Measurements from ENCODE around the gene COBL. TPM values are rescaled to one million over a fixed set of nuclear protein-coding genes. Genes with fewer than 3 reads are reported as not detected.

COBL gene
- total and polyA plus RNA-seq, 8 donors = 7.4 to 32.0 (median 16.8) TPM

DNA sequence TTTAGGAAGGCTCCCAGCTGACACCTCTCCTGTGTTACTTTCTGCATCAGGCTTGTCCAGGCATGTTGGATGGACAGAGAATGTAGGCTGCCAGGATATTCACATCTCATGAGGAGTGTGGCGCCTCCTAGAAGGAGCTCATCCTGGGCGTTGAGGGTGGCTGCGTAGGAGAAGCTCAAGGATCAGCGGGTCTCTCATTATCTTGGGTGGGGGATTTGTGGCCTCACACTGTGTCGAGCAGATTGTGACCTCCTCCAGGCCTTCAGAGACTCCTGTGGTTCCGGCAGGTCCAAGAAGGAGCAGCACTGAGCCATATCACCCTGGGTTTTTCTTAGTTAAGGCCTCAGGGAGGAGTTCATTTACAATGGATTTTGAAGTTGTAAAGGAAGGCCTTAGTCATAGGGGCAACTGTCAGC lies 8.7 kb upstream of the COBL start:
- Histone ChIP-seq H3K4me1 (peaks cover 5 to 10% (median 8%) of the 10 kb centered on the region in 3 donors), H3K9me3 (no peaks in the 10 kb centered on the region), H3K4me3 (no peak overlapping the region), H3K36me3 (no peaks in the 10 kb centered on the region), H3K27me3 (no peaks in the 10 kb centered on the region), H3K27ac (no peak overlapping the region)
- FAIRE-seq (no peak), DNase-seq (no peak), ATAC-seq (no peak)
- TF ChIP-seq, protein P1, sequence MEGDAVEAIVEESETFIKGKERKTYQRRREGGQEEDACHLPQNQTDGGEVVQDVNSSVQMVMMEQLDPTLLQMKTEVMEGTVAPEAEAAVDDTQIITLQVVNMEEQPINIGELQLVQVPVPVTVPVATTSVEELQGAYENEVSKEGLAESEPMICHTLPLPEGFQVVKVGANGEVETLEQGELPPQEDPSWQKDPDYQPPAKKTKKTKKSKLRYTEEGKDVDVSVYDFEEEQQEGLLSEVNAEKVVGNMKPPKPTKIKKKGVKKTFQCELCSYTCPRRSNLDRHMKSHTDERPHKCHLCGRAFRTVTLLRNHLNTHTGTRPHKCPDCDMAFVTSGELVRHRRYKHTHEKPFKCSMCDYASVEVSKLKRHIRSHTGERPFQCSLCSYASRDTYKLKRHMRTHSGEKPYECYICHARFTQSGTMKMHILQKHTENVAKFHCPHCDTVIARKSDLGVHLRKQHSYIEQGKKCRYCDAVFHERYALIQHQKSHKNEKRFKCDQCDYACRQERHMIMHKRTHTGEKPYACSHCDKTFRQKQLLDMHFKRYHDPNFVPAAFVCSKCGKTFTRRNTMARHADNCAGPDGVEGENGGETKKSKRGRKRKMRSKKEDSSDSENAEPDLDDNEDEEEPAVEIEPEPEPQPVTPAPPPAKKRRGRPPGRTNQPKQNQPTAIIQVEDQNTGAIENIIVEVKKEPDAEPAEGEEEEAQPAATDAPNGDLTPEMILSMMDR (IDR thresholded peaks at IDR 0.05) = no peak
- WGBS, 2 donors = 92 to 97% methylated on average over 6 of the region's 6 CpGs
- intact Hi-C loops (cut with DNase I) = no loop called here

DNA sequence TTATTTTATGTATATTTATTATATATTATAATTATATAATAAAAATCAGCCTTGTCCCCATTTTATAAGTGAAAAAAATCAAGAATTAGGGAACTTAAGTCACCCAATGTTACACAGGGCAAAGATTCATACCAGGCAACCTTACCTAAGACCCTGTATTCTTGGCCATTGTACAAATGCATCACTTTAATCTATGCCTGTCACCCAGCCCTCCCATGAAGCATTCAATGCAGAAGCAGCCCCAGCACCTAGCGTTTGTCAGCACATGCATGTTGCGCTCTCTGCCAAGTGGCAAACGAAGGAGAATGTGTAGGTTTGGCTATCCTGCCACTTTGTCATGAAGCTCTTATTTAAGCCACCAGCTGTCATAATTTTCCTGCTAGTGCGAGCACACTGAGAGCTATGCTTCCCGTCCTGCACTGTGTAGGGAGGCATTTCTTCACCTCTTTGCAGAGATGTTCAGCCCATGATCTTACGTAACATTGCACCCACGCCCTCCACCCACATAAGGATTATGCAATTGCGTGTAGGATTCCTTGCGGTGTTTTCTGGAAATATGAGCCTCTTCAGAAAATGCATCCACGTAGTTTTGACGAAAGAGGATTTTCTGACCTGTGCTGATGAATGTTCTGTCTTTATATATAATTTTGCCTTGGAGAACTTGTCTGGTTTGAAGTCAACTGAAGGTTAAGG lies 7.7 kb upstream of the COBL start:
- Histone ChIP-seq H3K36me3 (no peaks in the 10 kb centered on the region), H3K4me1 (peaks cover 5 to 10% (median 7%) of the 10 kb centered on the region in 3 donors), H3K9me3 (no peaks in the 10 kb centered on the region), H3K27ac (no peak overlapping the region), H3K27me3 (no peaks in the 10 kb centered on the region), H3K4me3 (no peak overlapping the region)
- FAIRE-seq = no peak
- WGBS, 2 donors = 89 to 91% methylated on average over 11 of the region's 11 CpGs
- TF ChIP-seq, protein P1 (IDR thresholded peaks at IDR 0.05) = no peak
- no peak for DNase-seq
- ATAC-seq = no peak
- intact Hi-C loops (cut with DNase I) = no loop called here

DNA sequence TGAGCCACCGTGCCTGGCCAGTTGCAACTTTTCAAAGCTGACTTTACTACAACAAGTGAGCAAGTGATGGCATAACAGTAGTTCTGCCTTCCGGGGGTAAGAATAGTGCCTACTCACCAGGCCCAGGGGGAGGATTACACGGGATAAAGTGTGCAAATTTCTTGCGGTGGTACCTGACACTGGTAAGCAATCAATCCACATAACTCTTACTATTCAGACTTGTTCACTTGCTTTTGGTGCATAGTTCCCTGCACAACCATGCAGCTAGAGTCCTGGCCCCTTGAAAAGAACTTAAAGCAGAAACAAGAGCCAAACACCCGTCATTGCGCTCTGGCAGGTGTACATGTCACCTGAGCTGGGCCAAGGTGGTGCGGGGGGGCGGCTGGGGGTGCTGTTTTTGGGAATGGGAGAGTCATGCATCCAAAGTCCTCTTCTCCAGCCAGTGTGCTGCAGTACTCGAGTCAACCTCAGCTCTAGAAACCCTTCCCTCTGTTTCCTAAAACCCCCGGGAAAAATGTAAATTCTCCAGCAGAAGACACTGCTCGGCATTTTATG lies 5.4 kb upstream of the COBL start:
- no peak for ATAC-seq
- Histone ChIP-seq H3K27me3 (no peaks in the 10 kb centered on the region), H3K4me3 (no peak overlapping the region), H3K36me3 (no peaks in the 10 kb centered on the region), H3K9me3 (no peaks in the 10 kb centered on the region), H3K27ac (no peak overlapping the region), H3K4me1 (peaks cover 0 to 5% (median 0%) of the 10 kb centered on the region in 3 donors)
- TF ChIP-seq, protein P1 (IDR thresholded peaks at IDR 0.05) = no peak
- DNase-seq = no peak
- 74 to 80% methylated on average over 11 of the region's 11 CpGs for WGBS, 2 donors
- intact Hi-C loops (cut with DNase I) = no loop called here
- no peak for FAIRE-seq

GRCh38 chr7:51318886-51319579 lies 2.4 kb upstream of the COBL start:
- no peak for FAIRE-seq
- Histone ChIP-seq H3K9me3 (no peaks in the 10 kb centered on the region), H3K27ac (no peak overlapping the region), H3K27me3 (no peaks in the 10 kb centered on the region), H3K36me3 (no peaks in the 10 kb centered on the region), H3K4me1 (peaks cover 3 to 13% (median 13%) of the 10 kb centered on the region in 3 donors), H3K4me3 (no peak overlapping the region)
- WGBS, 2 donors = 58 to 61% methylated on average over 6 of the region's 6 CpGs
- no peak for DNase-seq
- TF ChIP-seq, protein P1 (IDR thresholded peaks at IDR 0.05) = no peak
- intact Hi-C loops (cut with DNase I) = no loop called here
- ATAC-seq = no peak
